ENCODE measurements around the gene APOM. TPM values are rescaled to one million over a fixed set of nuclear protein-coding genes. Genes with fewer than 3 reads are reported as not detected.

The APOM gene
- total and polyA plus RNA-seq, 7 donors = 2.3 to 7.2 (median 3.6) TPM; not detected in 1

GRCh38 chr6:31619805-31620585 is 35.7 kb upstream of the APOM start:
- 0 to 1% methylated on average over 50 of the region's 50 CpGs for WGBS, 2 donors
- peak overlapping the region; percentile 97 to 98 (median 98) for H3K27ac ChIP-seq
- peak overlapping the region; percentile 72 to 87 (median 82) for H3K4me3 ChIP-seq
- intact Hi-C loops (cut with DNase I) = loop anchor here (1.0 to 2.0 kb wide), 2 partner anchors 33 to 78 kb away; partner anchors contain the start of genes BAG6 and DDX39B
- peaks cover 14 to 19% (median 17%) of the 10 kb centered on the region in 4 donors for H3K36me3 ChIP-seq
- no peaks in the 10 kb centered on the region for H3K9me3 ChIP-seq
- peaks cover 2 to 24% (median 20%) of the 10 kb centered on the region in 4 donors for H3K4me1 ChIP-seq
- TF ChIP-seq EP300 (IDR thresholded peaks at IDR 0.05) = peak in 1 of 4 donors; percentile 27
- TF ChIP-seq CTCF (IDR thresholded peaks at IDR 0.05) = no peak
- peak; percentile 79 to 87 (median 86) for TF ChIP-seq POLR2AphosphoS5 (IDR thresholded peaks at IDR 0.05)
- TF ChIP-seq POLR2A (IDR thresholded peaks at IDR 0.05) = peak; percentile 80 to 87
- H3K27me3 ChIP-seq = no peaks in the 10 kb centered on the region
- peak; percentile 99 for DNase-seq

- no peaks in the 10 kb centered on the region for H3K27me3 ChIP-seq
- H3K4me3 ChIP-seq = peak within 1 kb of the TSS; percentile 72 to 87 (median 82)
- TF ChIP-seq POLR2AphosphoS5 (IDR thresholded peaks at IDR 0.05) (peak in 3 of 4 donors; percentile 51 to 81 (median 65)), POLR2A (IDR thresholded peaks at IDR 0.05) (peak; percentile 81 to 88), CTCF (IDR thresholded peaks at IDR 0.05) (no peak), EP300 (IDR thresholded peaks at IDR 0.05) (no peak)
- H3K27ac ChIP-seq = peak within 1 kb of the TSS; percentile 97 to 98 (median 98)
- intact Hi-C loops (cut with DNase I) = loop anchor here (1.0 to 2.0 kb wide), 2 partner anchors 32 to 78 kb away; partner anchors contain the start of genes BAG6 and DDX39B
- DNase-seq = peak; percentile 92
- H3K36me3 ChIP-seq = peaks cover 21 to 26% (median 25%) of the 10 kb centered on the region in 4 donors
- 0 to 1% methylated on average over 67 of the region's 67 CpGs for WGBS, 2 donors
- H3K4me1 ChIP-seq = peaks cover 2 to 24% (median 20%) of the 10 kb centered on the region in 4 donors
- H3K9me3 ChIP-seq = no peaks in the 10 kb centered on the region
Observed at GRCh38 chr6:31620586-31621319, 34.9 kb upstream of the APOM start, which contains the start of gene PRRC2A. PRRC2A (plus strand) TSS chr6:31620715; CDS start chr6:31622790, 2,075 bp downstream.

- peak overlapping the region; percentile 72 to 87 (median 82) for H3K4me3 ChIP-seq
- WGBS, 2 donors = 4 to 16% methylated on average over 15 of the region's 15 CpGs
- H3K27ac ChIP-seq = peak overlapping the region; percentile 97 to 98 (median 98)
- H3K27me3 ChIP-seq = no peaks in the 10 kb centered on the region
- H3K4me1 ChIP-seq = peaks cover 2 to 24% (median 20%) of the 10 kb centered on the region in 4 donors
- DNase-seq = no peak
- intact Hi-C loops (cut with DNase I) = loop anchor here (2.0 kb wide), 1 partner anchor 31 kb away; the partner anchor contains the start of gene BAG6
- no peaks in the 10 kb centered on the region for H3K9me3 ChIP-seq
- no peak for TF ChIP-seq CTCF (IDR thresholded peaks at IDR 0.05)
- no peak for TF ChIP-seq EP300 (IDR thresholded peaks at IDR 0.05)
- no peak for TF ChIP-seq POLR2AphosphoS5 (IDR thresholded peaks at IDR 0.05)
- no peak for TF ChIP-seq POLR2A (IDR thresholded peaks at IDR 0.05)
- peaks cover 23 to 33% (median 31%) of the 10 kb centered on the region in 4 donors for H3K36me3 ChIP-seq
Observed at GRCh38 chr6:31621320-31621939, 34.3 kb upstream of the APOM start.

- 11 to 38% methylated on average over 4 of the region's 4 CpGs for WGBS, 2 donors
- peak overlapping the region; percentile 97 to 98 (median 98) for H3K27ac ChIP-seq
- no peaks in the 10 kb centered on the region for H3K9me3 ChIP-seq
- no peak for DNase-seq
- peaks cover 2 to 24% (median 20%) of the 10 kb centered on the region in 4 donors for H3K4me1 ChIP-seq
- H3K27me3 ChIP-seq = no peaks in the 10 kb centered on the region
- peak in 1 of 4 donors; percentile 16 for TF ChIP-seq POLR2AphosphoS5 (IDR thresholded peaks at IDR 0.05)
- no peak for TF ChIP-seq POLR2A (IDR thresholded peaks at IDR 0.05)
- peak overlapping the region; percentile 72 to 87 (median 82) for H3K4me3 ChIP-seq
- H3K36me3 ChIP-seq = peaks cover 25 to 39% (median 36%) of the 10 kb centered on the region in 4 donors
- intact Hi-C loops (cut with DNase I) = loop anchor here (2.0 kb wide), 1 partner anchor 31 kb away; the partner anchor contains the start of gene BAG6
Observed at GRCh38 chr6:31621991-31622390, 33.7 kb upstream of the APOM start.

All from sigmoid colon (tissue), 7 donors.